Gastroesophageal sphincter (tissue), 3 donors: Measurements from ENCODE around the gene LOXL4.

Experiments
- POLR2AphosphoS5 ChIP-seq: sonication (generic); formaldehyde crosslinking; IDR thresholded peaks from one replicate; pipeline ENCODE4 v1.6.1; 2017; ENCODE audit warnings: antibody characterized with exemption
- TF ChIP-seq, protein P1 (sequence below), 4 experiments: fragments of 200-600 bp in 2 of 4; fragments of 450-650 bp in 2 of 4; sonication (generic) in 1 of 4; IDR thresholded peaks; one replicate each; pipeline ENCODE4 v1.5.1; 2017 to 2019; ENCODE audit warnings: antibody characterized with exemption in 4 of 4, mild to moderate bottlenecking in 2 of 4, moderate library complexity in 2 of 4

DNA sequence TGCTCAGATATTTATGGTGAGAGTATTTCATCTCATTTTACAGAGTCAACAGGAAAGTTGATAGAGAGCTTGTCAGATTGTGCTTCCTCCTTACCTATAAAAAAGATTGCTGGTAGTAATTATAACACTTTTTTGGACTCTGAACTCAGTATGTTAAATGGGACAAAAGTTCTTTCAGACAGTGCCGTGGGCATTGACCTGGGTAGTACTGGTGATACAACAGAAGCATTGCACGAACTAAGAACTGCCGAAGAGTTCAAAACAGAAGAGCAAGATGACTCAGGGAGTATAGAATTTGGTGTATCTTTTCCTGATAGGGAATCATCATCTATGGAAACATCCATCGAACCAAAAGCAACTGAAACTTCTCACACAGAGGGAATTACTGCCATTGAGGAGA lies 58.6 kb downstream of the LOXL4 start:
- no peak for TF ChIP-seq POLR2AphosphoS5
- TF ChIP-seq, protein P1, sequence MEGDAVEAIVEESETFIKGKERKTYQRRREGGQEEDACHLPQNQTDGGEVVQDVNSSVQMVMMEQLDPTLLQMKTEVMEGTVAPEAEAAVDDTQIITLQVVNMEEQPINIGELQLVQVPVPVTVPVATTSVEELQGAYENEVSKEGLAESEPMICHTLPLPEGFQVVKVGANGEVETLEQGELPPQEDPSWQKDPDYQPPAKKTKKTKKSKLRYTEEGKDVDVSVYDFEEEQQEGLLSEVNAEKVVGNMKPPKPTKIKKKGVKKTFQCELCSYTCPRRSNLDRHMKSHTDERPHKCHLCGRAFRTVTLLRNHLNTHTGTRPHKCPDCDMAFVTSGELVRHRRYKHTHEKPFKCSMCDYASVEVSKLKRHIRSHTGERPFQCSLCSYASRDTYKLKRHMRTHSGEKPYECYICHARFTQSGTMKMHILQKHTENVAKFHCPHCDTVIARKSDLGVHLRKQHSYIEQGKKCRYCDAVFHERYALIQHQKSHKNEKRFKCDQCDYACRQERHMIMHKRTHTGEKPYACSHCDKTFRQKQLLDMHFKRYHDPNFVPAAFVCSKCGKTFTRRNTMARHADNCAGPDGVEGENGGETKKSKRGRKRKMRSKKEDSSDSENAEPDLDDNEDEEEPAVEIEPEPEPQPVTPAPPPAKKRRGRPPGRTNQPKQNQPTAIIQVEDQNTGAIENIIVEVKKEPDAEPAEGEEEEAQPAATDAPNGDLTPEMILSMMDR (IDR thresholded peaks at IDR 0.05): no peak
